Measurements from ENCODE around the gene CDH23.

DNA sequence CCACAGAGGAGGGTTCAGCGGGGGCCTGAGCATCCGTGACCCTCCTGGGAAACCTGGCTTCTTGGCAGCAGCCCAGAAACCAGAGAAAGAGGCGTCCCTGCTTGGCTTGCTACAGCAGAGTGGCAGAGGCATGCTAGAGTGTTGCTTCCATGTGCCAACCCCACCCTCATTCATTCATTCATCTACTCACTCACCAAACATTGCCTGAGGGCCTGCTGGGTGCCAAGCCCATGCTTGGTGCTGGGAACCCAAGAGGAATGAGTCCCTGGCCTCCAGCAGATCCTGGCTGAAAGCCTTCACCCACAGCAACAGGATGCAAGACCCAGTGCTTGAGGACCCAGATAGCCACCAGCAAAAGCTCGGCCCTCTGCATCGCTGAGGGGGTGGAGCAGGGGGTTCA is 129.0 kb downstream of the CDH23 start:
- TF ChIP-seq EZH2 (IDR thresholded peaks at IDR 0.05; ENCODE audit: borderline replicate concordance, insufficient read depth, low read depth, low read length, poor library complexity, severe bottlenecking) (no peak), CTCF (IDR thresholded peaks at IDR 0.05) (no peak)
